H9 (cell line): ENCODE data around the gene SGTA. TPM values are rescaled to one million over a fixed set of nuclear protein-coding genes. Genes with fewer than 3 reads are reported as not detected.

ENCODE experiments used
- DNase-seq: peaks from one replicate; pipeline ENCODE4 v3.0.0-alpha.2; 2017
- H2AFZ ChIP-seq: one replicate; pipeline ENCODE4 v1.6.1; 2013; ENCODE audit warnings: mild to moderate bottlenecking, low read length, control low read depth, moderate library complexity
- H2AK5ac ChIP-seq: 2 replicates; pipeline ENCODE4 v1.6.1; 2013; ENCODE audit warnings: low read length, control low read depth, mixed read lengths; ENCODE audit not compliant: insufficient read length
- H2BK120ac ChIP-seq: one replicate; pipeline ENCODE4 v1.6.1; 2013; ENCODE audit warnings: low read depth, mild to moderate bottlenecking, low read length, control low read depth, inconsistent platforms; ENCODE audit not compliant: poor library complexity, severe bottlenecking
- H2BK12ac ChIP-seq: 2 replicates; pipeline ENCODE4 v1.6.1; 2013; ENCODE audit warnings: low read length, control low read depth, mixed read lengths, low read depth; ENCODE audit not compliant: insufficient read length
- H2BK15ac ChIP-seq: 2 replicates; pipeline ENCODE4 v1.6.1; 2013; ENCODE audit warnings: low read depth, low read length, control low read depth
- H2BK20ac ChIP-seq: one replicate; pipeline ENCODE4 v1.6.1; 2013; ENCODE audit warnings: low read depth, mild to moderate bottlenecking, low read length, control low read depth, inconsistent platforms; ENCODE audit not compliant: poor library complexity, severe bottlenecking
- H2BK5ac ChIP-seq: 2 replicates; pipeline ENCODE4 v1.6.1; 2013; ENCODE audit warnings: low read length, control low read depth, mixed read lengths; ENCODE audit not compliant: insufficient read length
- H3K14ac ChIP-seq: 2 replicates; pipeline ENCODE4 v1.6.1; 2013; ENCODE audit warnings: low read length, control low read depth; ENCODE audit not compliant: insufficient read depth
- H3K18ac ChIP-seq: 2 replicates; pipeline ENCODE4 v1.6.1; 2013; ENCODE audit warnings: low read depth, mild to moderate bottlenecking, mixed read lengths, low read length, control low read depth; ENCODE audit not compliant: insufficient read length
- H3K23ac ChIP-seq: 2 replicates; pipeline ENCODE4 v1.6.1; 2013; ENCODE audit warnings: low read length, control low read depth, mixed read lengths, low read depth; ENCODE audit not compliant: insufficient read length
- H3K23me2 ChIP-seq: 2 replicates; pipeline ENCODE4 v1.6.1; 2013; ENCODE audit warnings: low read depth, mild to moderate bottlenecking, mixed read lengths, low read length, control low read depth; ENCODE audit not compliant: insufficient read length, poor library complexity, severe bottlenecking
- H3K27ac ChIP-seq: 2 replicates; pipeline ENCODE4 v1.5.1; 2013; ENCODE audit warnings: low read length, control low read depth, mixed read lengths, low read depth; ENCODE audit not compliant: insufficient read length
- H3K27me3 ChIP-seq: 2 replicates; pipeline ENCODE4 v1.6.1; 2013; ENCODE audit warnings: low read length, control low read depth, inconsistent platforms; ENCODE audit not compliant: insufficient read depth
- H3K4ac ChIP-seq: 2 replicates; pipeline ENCODE4 v1.6.1; 2013; ENCODE audit warnings: low read depth, mild to moderate bottlenecking, control low read depth, inconsistent platforms, low read length, moderate library complexity
- H3K4me1 ChIP-seq: 2 replicates; pipeline ENCODE4 v1.6.1; 2013; ENCODE audit warnings: low read length, control low read depth, inconsistent platforms; ENCODE audit not compliant: insufficient read depth
- H3K4me2 ChIP-seq: 2 replicates; pipeline ENCODE4 v1.6.1; 2013; ENCODE audit warnings: low read length, control low read depth, mixed read lengths; ENCODE audit not compliant: insufficient read length, insufficient read depth
- H3K56ac ChIP-seq: 2 replicates; pipeline ENCODE4 v1.6.1; 2013; ENCODE audit warnings: low read depth, mild to moderate bottlenecking, mixed read lengths, low read length, control low read depth; ENCODE audit not compliant: insufficient read length
- H3K79me1 ChIP-seq: 2 replicates; pipeline ENCODE4 v1.6.1; 2013; ENCODE audit warnings: low read depth, mild to moderate bottlenecking, moderate library complexity, low read length, control low read depth, inconsistent platforms; ENCODE audit not compliant: insufficient read depth, poor library complexity, severe bottlenecking
- H3K79me2 ChIP-seq: 2 replicates; pipeline ENCODE4 v1.6.1; 2013; ENCODE audit warnings: low read length, control low read depth, inconsistent platforms; ENCODE audit not compliant: insufficient read depth
- H3K9ac ChIP-seq: 2 replicates; pipeline ENCODE4 v1.6.1; 2013; ENCODE audit warnings: low read length, control low read depth, mixed read lengths; ENCODE audit not compliant: insufficient read length; ENCODE audit errors: extremely low read depth
- H3K9me3 ChIP-seq: one replicate; pipeline ENCODE4 v1.6.1; 2013; ENCODE audit warnings: low read depth, low read length, inconsistent platforms; ENCODE audit not compliant: control insufficient read depth
- H3T11ph ChIP-seq: one replicate; pipeline ENCODE4 v1.6.1; 2013; ENCODE audit warnings: mild to moderate bottlenecking, low read length, control low read depth, inconsistent platforms
- H4K20me1 ChIP-seq: one replicate; pipeline ENCODE4 v1.6.1; 2013; ENCODE audit not compliant: control insufficient read depth, insufficient read length, insufficient read depth
- H4K5ac ChIP-seq: 2 replicates; pipeline ENCODE4 v1.6.1; 2013; ENCODE audit warnings: low read depth, mild to moderate bottlenecking, mixed read lengths, low read length, control low read depth; ENCODE audit not compliant: insufficient read length
- H4K8ac ChIP-seq: replicated peaks from 2 replicates; pipeline ENCODE4 v1.6.1; 2013; ENCODE audit warnings: low read length, control low read depth, mixed read lengths, low read depth; ENCODE audit not compliant: insufficient read length
- H4K91ac ChIP-seq: 2 replicates; pipeline ENCODE4 v1.6.1; 2013; ENCODE audit warnings: low read depth, mild to moderate bottlenecking, moderate library complexity, mixed read lengths, low read length, control low read depth; ENCODE audit not compliant: insufficient read length
- H3K27ac Mint-ChIP-seq, 3 experiments: 2 replicates in 2 of 3; 3 replicates in 1 of 3; pipeline ENCODE4 v1.8.0; 2020 to 2021; ENCODE audit warnings: mixed read lengths in 3 of 3, mild to moderate bottlenecking in 1 of 3, moderate library complexity in 1 of 3
- H3K27me3 Mint-ChIP-seq: 2 replicates; pipeline ENCODE4 v1.8.0; 2021; ENCODE audit warnings: low read depth, mild to moderate bottlenecking, moderate library complexity, mixed read lengths
- H3K36me3 Mint-ChIP-seq, 3 experiments: 2 replicates in 2 of 3; 3 replicates in 1 of 3; pipeline ENCODE4 v1.8.0; 2020 to 2021; ENCODE audit warnings: low read depth in 3 of 3, mixed read lengths in 3 of 3; ENCODE audit not compliant: insufficient read depth in 1 of 3
- H3K4me1 Mint-ChIP-seq, 2 experiments: 2 replicates each; pipeline ENCODE4 v1.8.0; 2020; ENCODE audit warnings: mixed read lengths in 2 of 2
- H3K4me3 Mint-ChIP-seq, 2 experiments: 2 replicates in 1 of 2; 3 replicates in 1 of 2; pipeline ENCODE4 v1.8.0; 2020 to 2021; ENCODE audit warnings: mild to moderate bottlenecking in 2 of 2, mixed read lengths in 2 of 2, moderate library complexity in 1 of 2
- H3K9me3 Mint-ChIP-seq, 2 experiments: 2 replicates in 1 of 2; 3 replicates in 1 of 2; pipeline ENCODE4 v1.8.0; 2020; ENCODE audit warnings: mild to moderate bottlenecking in 2 of 2, mixed read lengths in 2 of 2, moderate library complexity in 1 of 2
- CTCF ChIP-seq: fragments of 200-600 bp; sonication (generic); conservative IDR thresholded peaks from 3 replicates; pipeline ENCODE4 v1.8.0; 2021; ENCODE audit warnings: antibody characterized with exemption, mild to moderate bottlenecking
- WGBS: extraction: QIAGEN DNeasy Blood & Tissue Kit; methylation state at CpG from one replicate; pipeline ENCODE4 v1.1.7; 2013; ENCODE audit warnings: missing lambda C conversion rate, low lambda C conversion rate, mixed read lengths; ENCODE audit not compliant: insufficient read length; ENCODE audit errors: extremely low coverage; 5-methylcytosine and 5-hydroxymethylcytosine counted together
- total RNA-seq: library from RNA; stranded (reverse); gene quantifications from 2 replicates; pipeline ENCODE4 v1.2.1, GENCODE V29; 2021

The SGTA gene
- total RNA-seq, 1 experiment from 2014 or later: 102 TPM

DNA sequence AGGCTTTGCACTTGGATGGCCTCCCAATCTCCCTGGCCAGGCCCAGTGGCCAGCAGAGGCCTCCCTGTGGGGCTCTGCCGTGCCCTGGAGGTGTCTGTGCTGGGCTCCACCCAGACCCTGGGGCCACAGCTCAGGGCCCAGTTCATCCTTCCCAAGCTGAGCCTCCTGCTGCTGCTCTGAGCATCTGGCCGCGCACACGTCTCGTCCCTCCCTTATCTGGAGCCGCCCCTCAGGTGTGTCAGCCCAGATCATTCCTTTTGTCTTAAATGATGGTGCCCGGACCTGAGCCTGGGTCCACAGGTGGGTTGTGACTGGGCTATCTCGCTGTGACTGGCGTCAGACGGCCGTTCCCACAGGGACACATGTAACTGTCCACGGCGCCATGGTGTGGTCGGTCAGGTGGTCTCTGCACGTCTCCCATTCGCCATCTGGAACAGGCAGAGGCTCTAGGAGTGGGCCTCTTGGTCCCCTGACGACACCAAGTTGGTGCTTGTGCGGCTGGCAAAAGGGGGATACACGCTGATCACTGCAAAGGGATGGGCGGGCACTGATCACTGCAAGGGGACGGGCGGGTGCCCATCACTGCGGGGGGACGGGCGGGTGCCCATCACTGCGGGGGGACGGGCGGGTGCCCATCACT, 22.3 kb upstream of the SGTA start:
- Histone ChIP-seq H2BK15ac (no peak overlapping the region), H3K4me1 (no peaks in the 10 kb centered on the region), H3K9ac (no peak overlapping the region), H3K56ac (no peak overlapping the region), H2AFZ (no peak overlapping the region), H4K5ac (no peak overlapping the region), H4K20me1 (no peaks in the 10 kb centered on the region), H3K27ac (no peak overlapping the region), H3K23ac (no peak overlapping the region), H4K8ac (no peak overlapping the region), H3K14ac (no peak overlapping the region), H2BK20ac (no peak overlapping the region), H3K23me2 (no peaks in the 10 kb centered on the region), H2BK120ac (no peak overlapping the region), H4K91ac (no peak overlapping the region), H3K4ac (no peak overlapping the region), H3K9me3 (no peaks in the 10 kb centered on the region), H2AK5ac (no peak overlapping the region), H3K79me2 (no peaks in the 10 kb centered on the region), H3T11ph (no peak overlapping the region), H3K18ac (no peak overlapping the region), H3K79me1 (peaks cover 4% of the 10 kb centered on the region), H3K4me2 (no peak overlapping the region), H2BK5ac (no peak overlapping the region), H2BK12ac (no peak overlapping the region), H3K27me3 (no peaks in the 10 kb centered on the region)
- WGBS: no CpG with 5 or more reads among the region's 28 CpGs
- Mint-ChIP-seq H3K4me1 (no peaks in the 10 kb centered on the region), H3K36me3 (peaks cover 28 to 77% (median 71%) of the 10 kb centered on the region in 3 experiments), H3K4me3 (no peak overlapping the region), H3K27ac (no peak overlapping the region; a peak in 1 of 7 replicates), H3K27me3 (no peaks in the 10 kb centered on the region; the same call in 1 of the 2 replicates), H3K9me3 (no peaks in the 10 kb centered on the region)
- DNase-seq: no peak
- no peak for TF ChIP-seq CTCF
